ENCODE results near the gene FIS1.

FIS1 gene

DNA sequence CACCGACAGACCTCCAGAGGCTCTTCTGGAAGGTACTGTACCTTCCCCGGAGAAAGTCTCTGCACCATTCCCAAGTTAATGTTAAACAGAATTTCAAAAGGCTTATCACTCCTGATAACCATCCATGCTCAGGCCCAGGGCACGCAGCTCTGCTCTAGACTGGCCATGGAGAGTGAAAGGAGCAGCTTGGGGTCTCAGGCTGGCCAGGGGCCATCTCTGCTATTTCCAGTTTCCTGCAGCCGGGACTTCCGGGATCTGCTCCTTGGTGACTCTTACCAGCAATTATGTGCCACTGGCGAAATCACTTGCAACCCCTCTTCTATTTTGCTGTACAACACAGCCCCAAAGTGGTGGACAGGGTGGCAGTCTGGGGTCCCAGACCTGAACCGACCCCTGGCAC is 13.2 kb downstream of the FIS1 start:
- TF ChIP-seq PPARA (CRISPR knock-in tag; IDR thresholded peaks at IDR 0.05; ENCODE audit: borderline replicate concordance) (no peak), ESRRG (CRISPR knock-in tag; IDR thresholded peaks at IDR 0.05) (no peak), ARNTL (CRISPR knock-in tag; IDR thresholded peaks at IDR 0.05; ENCODE audit: borderline replicate concordance, low read depth) (no peak), BACH2 (CRISPR knock-in tag; IDR thresholded peaks at IDR 0.05; ENCODE audit: borderline replicate concordance) (no peak), OSR1 (CRISPR knock-in tag; IDR thresholded peaks at IDR 0.05) (no peak), GLIS3 (CRISPR knock-in tag; IDR thresholded peaks at IDR 0.05) (no peak), ZNF8 (CRISPR knock-in tag; IDR thresholded peaks at IDR 0.05) (no peak), ZNF565 (CRISPR knock-in tag; conservative IDR thresholded peaks at IDR 0.05; ENCODE audit: low read depth) (no peak), ZC3H10 (CRISPR knock-in tag; IDR thresholded peaks at IDR 0.05) (no peak), TCF4 (CRISPR knock-in tag; IDR thresholded peaks at IDR 0.05; ENCODE audit: borderline replicate concordance) (no peak)
- TF ChIP-seq, protein P1, sequence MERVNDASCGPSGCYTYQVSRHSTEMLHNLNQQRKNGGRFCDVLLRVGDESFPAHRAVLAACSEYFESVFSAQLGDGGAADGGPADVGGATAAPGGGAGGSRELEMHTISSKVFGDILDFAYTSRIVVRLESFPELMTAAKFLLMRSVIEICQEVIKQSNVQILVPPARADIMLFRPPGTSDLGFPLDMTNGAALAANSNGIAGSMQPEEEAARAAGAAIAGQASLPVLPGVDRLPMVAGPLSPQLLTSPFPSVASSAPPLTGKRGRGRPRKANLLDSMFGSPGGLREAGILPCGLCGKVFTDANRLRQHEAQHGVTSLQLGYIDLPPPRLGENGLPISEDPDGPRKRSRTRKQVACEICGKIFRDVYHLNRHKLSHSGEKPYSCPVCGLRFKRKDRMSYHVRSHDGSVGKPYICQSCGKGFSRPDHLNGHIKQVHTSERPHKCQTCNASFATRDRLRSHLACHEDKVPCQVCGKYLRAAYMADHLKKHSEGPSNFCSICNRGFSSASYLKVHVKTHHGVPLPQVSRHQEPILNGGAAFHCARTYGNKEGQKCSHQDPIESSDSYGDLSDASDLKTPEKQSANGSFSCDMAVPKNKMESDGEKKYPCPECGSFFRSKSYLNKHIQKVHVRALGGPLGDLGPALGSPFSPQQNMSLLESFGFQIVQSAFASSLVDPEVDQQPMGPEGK (CRISPR knock-in tag; IDR thresholded peaks at IDR 0.05; ENCODE audit: borderline replicate concordance), result no peak
- TF ChIP-seq, protein P2, sequence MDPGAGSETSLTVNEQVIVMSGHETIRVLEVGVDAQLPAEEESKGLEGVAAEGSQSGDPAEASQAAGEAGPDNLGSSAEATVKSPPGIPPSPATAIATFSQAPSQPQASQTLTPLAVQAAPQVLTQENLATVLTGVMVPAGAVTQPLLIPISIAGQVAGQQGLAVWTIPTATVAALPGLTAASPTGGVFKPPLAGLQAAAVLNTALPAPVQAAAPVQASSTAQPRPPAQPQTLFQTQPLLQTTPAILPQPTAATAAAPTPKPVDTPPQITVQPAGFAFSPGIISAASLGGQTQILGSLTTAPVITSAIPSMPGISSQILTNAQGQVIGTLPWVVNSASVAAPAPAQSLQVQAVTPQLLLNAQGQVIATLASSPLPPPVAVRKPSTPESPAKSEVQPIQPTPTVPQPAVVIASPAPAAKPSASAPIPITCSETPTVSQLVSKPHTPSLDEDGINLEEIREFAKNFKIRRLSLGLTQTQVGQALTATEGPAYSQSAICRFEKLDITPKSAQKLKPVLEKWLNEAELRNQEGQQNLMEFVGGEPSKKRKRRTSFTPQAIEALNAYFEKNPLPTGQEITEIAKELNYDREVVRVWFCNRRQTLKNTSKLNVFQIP (CRISPR knock-in tag; IDR thresholded peaks at IDR 0.05; ENCODE audit: borderline replicate concordance, low read depth), result no peak
- TF ChIP-seq, protein P3, sequence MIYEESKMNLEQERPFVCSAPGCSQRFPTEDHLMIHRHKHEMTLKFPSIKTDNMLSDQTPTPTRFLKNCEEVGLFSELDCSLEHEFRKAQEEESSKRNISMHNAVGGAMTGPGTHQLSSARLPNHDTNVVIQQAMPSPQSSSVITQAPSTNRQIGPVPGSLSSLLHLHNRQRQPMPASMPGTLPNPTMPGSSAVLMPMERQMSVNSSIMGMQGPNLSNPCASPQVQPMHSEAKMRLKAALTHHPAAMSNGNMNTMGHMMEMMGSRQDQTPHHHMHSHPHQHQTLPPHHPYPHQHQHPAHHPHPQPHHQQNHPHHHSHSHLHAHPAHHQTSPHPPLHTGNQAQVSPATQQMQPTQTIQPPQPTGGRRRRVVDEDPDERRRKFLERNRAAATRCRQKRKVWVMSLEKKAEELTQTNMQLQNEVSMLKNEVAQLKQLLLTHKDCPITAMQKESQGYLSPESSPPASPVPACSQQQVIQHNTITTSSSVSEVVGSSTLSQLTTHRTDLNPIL (CRISPR knock-in tag; IDR thresholded peaks at IDR 0.05; ENCODE audit: low read depth), result no peak
- TF ChIP-seq, protein P4, sequence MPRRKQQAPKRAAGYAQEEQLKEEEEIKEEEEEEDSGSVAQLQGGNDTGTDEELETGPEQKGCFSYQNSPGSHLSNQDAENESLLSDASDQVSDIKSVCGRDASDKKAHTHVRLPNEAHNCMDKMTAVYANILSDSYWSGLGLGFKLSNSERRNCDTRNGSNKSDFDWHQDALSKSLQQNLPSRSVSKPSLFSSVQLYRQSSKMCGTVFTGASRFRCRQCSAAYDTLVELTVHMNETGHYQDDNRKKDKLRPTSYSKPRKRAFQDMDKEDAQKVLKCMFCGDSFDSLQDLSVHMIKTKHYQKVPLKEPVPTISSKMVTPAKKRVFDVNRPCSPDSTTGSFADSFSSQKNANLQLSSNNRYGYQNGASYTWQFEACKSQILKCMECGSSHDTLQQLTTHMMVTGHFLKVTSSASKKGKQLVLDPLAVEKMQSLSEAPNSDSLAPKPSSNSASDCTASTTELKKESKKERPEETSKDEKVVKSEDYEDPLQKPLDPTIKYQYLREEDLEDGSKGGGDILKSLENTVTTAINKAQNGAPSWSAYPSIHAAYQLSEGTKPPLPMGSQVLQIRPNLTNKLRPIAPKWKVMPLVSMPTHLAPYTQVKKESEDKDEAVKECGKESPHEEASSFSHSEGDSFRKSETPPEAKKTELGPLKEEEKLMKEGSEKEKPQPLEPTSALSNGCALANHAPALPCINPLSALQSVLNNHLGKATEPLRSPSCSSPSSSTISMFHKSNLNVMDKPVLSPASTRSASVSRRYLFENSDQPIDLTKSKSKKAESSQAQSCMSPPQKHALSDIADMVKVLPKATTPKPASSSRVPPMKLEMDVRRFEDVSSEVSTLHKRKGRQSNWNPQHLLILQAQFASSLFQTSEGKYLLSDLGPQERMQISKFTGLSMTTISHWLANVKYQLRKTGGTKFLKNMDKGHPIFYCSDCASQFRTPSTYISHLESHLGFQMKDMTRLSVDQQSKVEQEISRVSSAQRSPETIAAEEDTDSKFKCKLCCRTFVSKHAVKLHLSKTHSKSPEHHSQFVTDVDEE (CRISPR knock-in tag; IDR thresholded peaks at IDR 0.05), result no peak
- ATAC-seq, result no peak; the same call in 2 of the 3 replicates

DNA sequence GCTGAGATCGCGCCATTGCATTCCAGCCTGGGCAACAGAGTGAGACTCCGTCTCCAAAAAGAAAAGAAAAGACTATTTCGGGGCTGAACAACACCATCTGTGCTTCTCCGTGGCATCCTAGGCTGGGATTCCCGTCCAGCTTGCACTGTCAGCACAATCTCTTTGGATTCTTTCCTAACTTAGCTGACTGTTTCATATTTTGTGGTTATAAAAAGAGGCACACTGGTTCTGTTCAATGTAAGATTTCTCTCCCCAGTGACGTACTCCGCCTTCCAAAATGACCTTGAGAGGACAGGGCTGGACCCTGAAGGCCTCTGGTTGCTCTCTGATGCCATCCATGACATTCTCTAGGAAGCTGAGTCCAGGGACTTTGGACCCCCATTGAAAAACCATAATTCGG is 18.2 kb downstream of the FIS1 start:
- TF ChIP-seq ESRRG (CRISPR knock-in tag; IDR thresholded peaks at IDR 0.05) (no peak), TCF4 (CRISPR knock-in tag; IDR thresholded peaks at IDR 0.05; ENCODE audit: borderline replicate concordance) (no peak), BACH2 (CRISPR knock-in tag; IDR thresholded peaks at IDR 0.05; ENCODE audit: borderline replicate concordance) (no peak), ISL1 (CRISPR knock-in tag; IDR thresholded peaks at IDR 0.05) (no peak), ZFP30 (CRISPR knock-in tag; IDR thresholded peaks at IDR 0.05) (no peak), PPARA (CRISPR knock-in tag; IDR thresholded peaks at IDR 0.05; ENCODE audit: borderline replicate concordance) (no peak), GLIS3 (CRISPR knock-in tag; IDR thresholded peaks at IDR 0.05) (no peak), CSDC2 (CRISPR knock-in tag; IDR thresholded peaks at IDR 0.05) (no peak), ARNTL (CRISPR knock-in tag; IDR thresholded peaks at IDR 0.05; ENCODE audit: borderline replicate concordance, low read depth) (no peak), ZNF70 (CRISPR knock-in tag; IDR thresholded peaks at IDR 0.05) (no peak)
- TF ChIP-seq, protein P2 (CRISPR knock-in tag; IDR thresholded peaks at IDR 0.05; ENCODE audit: borderline replicate concordance, low read depth), result no peak
- TF ChIP-seq, protein P1 (CRISPR knock-in tag; IDR thresholded peaks at IDR 0.05; ENCODE audit: borderline replicate concordance), result no peak
- TF ChIP-seq, protein P5, sequence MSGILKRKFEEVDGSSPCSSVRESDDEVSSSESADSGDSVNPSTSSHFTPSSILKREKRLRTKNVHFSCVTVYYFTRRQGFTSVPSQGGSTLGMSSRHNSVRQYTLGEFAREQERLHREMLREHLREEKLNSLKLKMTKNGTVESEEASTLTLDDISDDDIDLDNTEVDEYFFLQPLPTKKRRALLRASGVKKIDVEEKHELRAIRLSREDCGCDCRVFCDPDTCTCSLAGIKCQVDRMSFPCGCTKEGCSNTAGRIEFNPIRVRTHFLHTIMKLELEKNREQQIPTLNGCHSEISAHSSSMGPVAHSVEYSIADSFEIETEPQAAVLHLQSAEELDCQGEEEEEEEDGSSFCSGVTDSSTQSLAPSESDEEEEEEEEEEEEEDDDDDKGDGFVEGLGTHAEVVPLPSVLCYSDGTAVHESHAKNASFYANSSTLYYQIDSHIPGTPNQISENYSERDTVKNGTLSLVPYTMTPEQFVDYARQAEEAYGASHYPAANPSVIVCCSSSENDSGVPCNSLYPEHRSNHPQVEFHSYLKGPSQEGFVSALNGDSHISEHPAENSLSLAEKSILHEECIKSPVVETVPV (CRISPR knock-in tag; IDR thresholded peaks at IDR 0.05), result no peak
- TF ChIP-seq, protein P4 (CRISPR knock-in tag; IDR thresholded peaks at IDR 0.05), result no peak
- ATAC-seq, result no peak
